BLaER1 (cell line): Measurements from ENCODE around the gene CRHR2.
"Not testable (repeated sequence)": the region's sequence is repeated elsewhere in the genome, so short reads cannot be mapped to it uniquely, and the experiment has no call there.

Experiments
- H3K27ac ChIP-seq: shearing (Covaris generic); formaldehyde crosslinking; 2 replicates; pipeline ENCODE4 v1.8.1; 2022
- H3K27me3 ChIP-seq: shearing (Covaris generic); formaldehyde crosslinking; 2 replicates; pipeline ENCODE4 v1.8.1; 2022
- H3K36me3 ChIP-seq: shearing (Covaris generic); formaldehyde crosslinking; 2 replicates; pipeline ENCODE4 v1.8.1; 2022
- H3K4me1 ChIP-seq: shearing (Covaris generic); formaldehyde crosslinking; 2 replicates; pipeline ENCODE4 v1.8.1; 2022
- H3K4me2 ChIP-seq: shearing (Covaris generic); formaldehyde crosslinking; 2 replicates; pipeline ENCODE4 v1.8.1; 2022
- H3K4me3 ChIP-seq: shearing (Covaris generic); formaldehyde crosslinking; 2 replicates; pipeline ENCODE4 v1.8.1; 2022
- H3K9ac ChIP-seq: shearing (Covaris generic); formaldehyde crosslinking; 2 replicates; pipeline ENCODE4 v1.8.1; 2022
- H3K9me3 ChIP-seq: shearing (Covaris generic); formaldehyde crosslinking; 2 replicates; pipeline ENCODE4 v1.8.1; 2022
- H4K20me1 ChIP-seq: shearing (Covaris generic); formaldehyde crosslinking; 2 replicates; pipeline ENCODE4 v1.8.1; 2022
- Cebpa-rat ChIP-seq: shearing (Covaris generic); IDR thresholded peaks from 2 replicates; pipeline ENCODE4 v1.8.1; 2022

The CRHR2 gene

DNA sequence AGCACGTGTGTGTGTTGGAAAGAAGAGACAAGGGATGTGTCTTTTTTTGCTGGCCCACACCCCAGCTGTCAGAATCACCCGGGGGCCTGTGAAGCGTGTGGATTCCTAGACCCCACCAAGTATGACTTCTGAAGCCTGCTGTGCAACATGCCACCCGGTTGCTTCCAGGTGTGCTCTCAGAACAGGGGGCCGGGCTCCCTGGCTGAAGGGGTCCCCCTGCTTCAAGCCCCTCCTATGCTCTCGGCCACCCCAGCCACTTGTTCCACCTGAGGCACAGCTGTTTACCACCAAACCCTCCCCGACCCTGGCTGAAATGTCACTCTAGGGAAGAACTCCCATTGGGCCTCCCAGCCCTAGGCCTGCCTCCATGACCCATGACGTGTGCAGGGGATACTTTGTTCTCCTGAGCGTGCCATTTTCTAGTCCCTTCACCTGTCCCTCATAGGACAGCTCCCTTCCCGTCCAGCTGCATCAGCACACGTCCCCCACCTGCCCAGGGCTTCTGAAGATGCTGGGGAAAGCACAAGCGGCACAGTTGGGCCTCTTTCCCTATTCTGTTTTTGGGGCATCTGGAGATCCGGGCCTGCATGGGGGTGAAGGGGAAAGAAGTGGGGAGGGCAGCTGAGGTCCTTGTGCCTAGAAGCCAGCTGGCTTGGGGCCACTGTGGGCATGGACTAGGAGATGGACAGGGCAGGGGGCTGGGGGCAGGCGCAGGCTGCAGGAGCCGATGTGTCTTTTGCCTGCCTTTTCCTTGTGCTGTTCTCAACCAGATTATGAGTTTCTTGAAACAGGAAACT is 33.3 kb downstream of the CRHR2 start:
- no peak overlapping the region for H3K4me3 ChIP-seq
- no peak for TF ChIP-seq Cebpa-rat
- H3K4me2 ChIP-seq, result no peak overlapping the region
- H3K36me3 ChIP-seq, result peaks cover 31% of the 10 kb centered on the region
- no peaks in the 10 kb centered on the region for H3K27me3 ChIP-seq
- H4K20me1 ChIP-seq, result peaks cover 5% of the 10 kb centered on the region; the same call in 1 of the 2 replicates
- no peak overlapping the region for H3K27ac ChIP-seq
- no peak overlapping the region for H3K9ac ChIP-seq
- H3K9me3 ChIP-seq, result no peaks in the 10 kb centered on the region
- no peaks in the 10 kb centered on the region for H3K4me1 ChIP-seq

DNA sequence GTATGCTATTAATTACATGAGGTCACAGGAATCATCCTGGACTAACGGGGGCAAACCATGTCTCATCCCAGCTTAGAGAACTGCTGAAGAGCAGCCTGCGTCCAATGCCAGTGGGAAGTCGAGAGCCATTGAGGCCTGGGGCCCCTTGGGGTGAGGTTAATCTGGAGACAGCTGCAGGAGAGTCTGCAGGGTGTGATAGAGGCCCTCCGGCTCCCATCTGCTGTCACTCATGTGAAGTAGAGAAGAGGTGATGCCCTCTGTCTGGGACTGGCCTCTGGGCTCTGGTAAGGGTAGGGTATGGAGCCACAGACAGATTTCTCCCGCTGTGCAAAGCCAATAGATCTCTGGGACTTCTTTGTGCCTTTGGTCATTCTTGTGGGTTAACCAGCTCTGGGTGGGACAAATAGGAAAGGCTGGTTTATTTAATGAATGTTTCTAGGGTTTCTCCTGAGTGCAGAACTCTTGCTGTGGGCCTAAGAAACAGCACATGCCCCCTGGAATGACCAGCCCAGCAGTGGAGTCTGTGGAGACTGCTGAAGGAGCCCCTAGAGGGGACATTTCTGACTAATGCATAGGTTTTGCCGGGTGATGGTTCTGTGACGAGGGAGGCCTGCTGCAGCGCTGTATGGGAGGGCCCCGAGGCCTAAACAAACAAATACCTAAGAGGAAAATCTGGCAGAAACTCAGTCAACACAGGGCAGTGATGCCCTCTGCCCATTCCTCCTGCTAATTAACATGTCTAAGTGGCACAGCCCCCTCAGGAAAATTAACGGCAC is 34.5 kb downstream of the CRHR2 start:
- no peak overlapping the region for H3K9ac ChIP-seq
- TF ChIP-seq Cebpa-rat, result no peak
- H3K4me1 ChIP-seq, result no peaks in the 10 kb centered on the region
- H3K36me3 ChIP-seq, result peaks cover 41% of the 10 kb centered on the region
- H3K4me3 ChIP-seq, result no peak overlapping the region
- H3K4me2 ChIP-seq, result no peak overlapping the region
- H3K27me3 ChIP-seq, result no peaks in the 10 kb centered on the region
- peaks cover 13% of the 10 kb centered on the region; the same call in 1 of the 2 replicates for H4K20me1 ChIP-seq
- no peaks in the 10 kb centered on the region for H3K9me3 ChIP-seq
- H3K27ac ChIP-seq, result no peak overlapping the region

DNA sequence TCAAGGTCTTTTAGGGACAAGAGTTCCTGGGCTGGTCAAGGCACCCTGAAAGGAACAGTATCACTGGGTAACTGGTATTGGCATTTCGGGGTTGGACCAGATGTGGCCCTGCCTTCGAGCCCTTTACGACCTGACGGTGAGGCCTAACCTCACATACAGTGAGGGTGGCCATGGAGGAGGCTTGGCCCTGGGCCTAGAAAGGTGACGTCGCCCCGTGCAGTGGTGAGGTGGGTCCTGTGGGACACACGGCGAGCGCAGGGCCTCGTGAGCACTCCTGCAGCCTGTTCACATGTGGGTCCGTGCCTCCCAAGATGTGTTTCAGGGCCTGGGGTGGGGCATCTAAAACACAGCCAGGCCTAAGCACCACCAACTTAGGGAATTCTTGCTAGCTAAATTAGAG is 36.1 kb downstream of the CRHR2 start:
- H4K20me1 ChIP-seq, result peaks cover 13% of the 10 kb centered on the region; the same call in 1 of the 2 replicates
- H3K4me1 ChIP-seq, result no peaks in the 10 kb centered on the region
- no peak overlapping the region for H3K4me3 ChIP-seq
- no peak for TF ChIP-seq Cebpa-rat
- H3K27ac ChIP-seq, result no peak overlapping the region
- H3K9me3 ChIP-seq, result no peaks in the 10 kb centered on the region
- no peak overlapping the region for H3K9ac ChIP-seq
- no peaks in the 10 kb centered on the region for H3K27me3 ChIP-seq
- peaks cover 44% of the 10 kb centered on the region for H3K36me3 ChIP-seq
- no peak overlapping the region for H3K4me2 ChIP-seq

DNA sequence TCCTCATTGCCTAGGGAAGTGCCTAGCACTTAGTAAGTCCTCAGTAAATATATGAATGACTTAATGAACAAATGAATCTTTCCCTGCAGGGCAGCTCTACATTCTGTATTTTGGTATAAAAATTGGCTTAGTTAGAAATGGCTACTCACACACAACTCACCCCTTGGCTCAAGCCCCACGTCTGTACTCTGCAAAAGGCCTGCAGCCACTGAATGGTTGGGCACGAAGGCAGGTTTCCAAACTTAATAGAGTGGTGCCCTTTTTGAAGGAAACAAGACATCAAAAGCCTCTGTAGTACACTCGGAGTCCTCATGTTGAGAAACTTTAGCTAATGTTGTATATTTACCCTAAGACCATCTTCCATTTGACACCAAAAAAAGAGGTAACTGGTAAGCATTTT is 36.6 kb downstream of the CRHR2 start:
- H3K4me2 ChIP-seq, result no peak overlapping the region
- peaks cover 44% of the 10 kb centered on the region for H3K36me3 ChIP-seq
- no peaks in the 10 kb centered on the region for H3K4me1 ChIP-seq
- H3K4me3 ChIP-seq, result no peak overlapping the region
- H3K9me3 ChIP-seq, result no peaks in the 10 kb centered on the region
- H3K27me3 ChIP-seq, result no peaks in the 10 kb centered on the region
- H3K27ac ChIP-seq, result no peak overlapping the region
- H4K20me1 ChIP-seq, result peaks cover 13% of the 10 kb centered on the region; the same call in 1 of the 2 replicates
- H3K9ac ChIP-seq, result no peak overlapping the region
- TF ChIP-seq Cebpa-rat, result no peak

DNA sequence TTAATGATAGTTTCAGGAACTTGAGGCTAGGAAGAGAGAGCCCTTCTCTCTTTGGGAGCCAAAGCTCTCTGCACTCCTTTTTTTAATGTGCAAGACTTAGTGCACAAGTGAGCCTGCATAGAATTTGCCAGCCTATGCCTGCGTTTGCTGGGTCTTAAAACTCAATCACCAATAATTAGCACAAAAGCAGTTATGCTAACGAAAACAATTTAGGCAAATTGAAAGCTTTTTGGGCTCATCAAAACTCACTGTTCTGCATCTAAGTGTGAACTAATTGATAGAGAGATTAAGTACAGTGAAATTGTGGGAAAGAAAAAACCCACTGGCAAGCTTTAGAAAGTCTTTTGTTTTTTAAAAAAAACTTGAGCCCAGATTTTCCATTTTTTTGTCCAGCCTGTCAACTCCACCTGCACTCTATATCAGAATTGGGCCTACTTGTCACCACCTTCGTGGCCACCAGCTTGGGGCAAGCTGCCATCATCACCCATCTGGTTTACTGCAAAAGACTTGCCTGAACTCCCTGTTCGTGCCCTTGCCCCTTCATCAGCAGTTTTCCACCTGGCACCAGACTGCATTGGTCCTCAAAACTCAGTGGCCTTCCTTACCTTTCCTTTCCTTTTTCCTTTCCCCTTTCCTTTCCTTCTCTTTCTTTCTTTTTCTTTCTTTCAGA is 37.8 kb downstream of the CRHR2 start:
- TF ChIP-seq Cebpa-rat, result no peak
- H3K36me3 ChIP-seq, result peaks cover 44% of the 10 kb centered on the region
- no peaks in the 10 kb centered on the region for H3K9me3 ChIP-seq
- H3K4me3 ChIP-seq, result no peak overlapping the region
- no peaks in the 10 kb centered on the region for H3K27me3 ChIP-seq
- H3K27ac ChIP-seq, result no peak overlapping the region
- H3K9ac ChIP-seq, result no peak overlapping the region
- no peak overlapping the region for H3K4me2 ChIP-seq
- peaks cover 13% of the 10 kb centered on the region; the same call in 1 of the 2 replicates for H4K20me1 ChIP-seq
- no peaks in the 10 kb centered on the region for H3K4me1 ChIP-seq

DNA sequence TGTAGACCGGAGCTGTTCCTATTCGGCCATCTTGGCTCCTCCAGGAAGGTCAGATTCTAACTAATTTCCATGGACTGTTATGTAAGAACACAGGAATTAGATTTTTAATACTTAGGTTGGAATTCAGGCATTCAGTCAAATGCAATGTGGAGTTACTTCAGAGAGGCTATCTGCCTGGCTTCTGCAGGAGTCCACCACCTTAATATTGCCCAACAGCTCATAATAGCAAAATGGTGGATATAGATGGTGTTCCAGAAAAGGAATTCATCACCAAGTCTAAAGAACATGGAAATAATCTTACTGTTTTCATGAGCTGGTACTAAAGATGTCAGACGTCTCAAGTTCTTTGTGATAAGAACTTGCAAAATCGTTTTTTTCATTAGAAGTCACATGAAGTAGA is 39.5 kb downstream of the CRHR2 start:
- Histone ChIP-seq H3K4me2 (no peak overlapping the region), H3K9ac (no peak overlapping the region), H3K9me3 (no peaks in the 10 kb centered on the region), H3K27me3 (no peaks in the 10 kb centered on the region), H3K36me3 (peaks cover 44% of the 10 kb centered on the region), H3K4me3 (no peak overlapping the region), H3K4me1 (no peaks in the 10 kb centered on the region), H3K27ac (no peak overlapping the region), H4K20me1 (peaks cover 13% of the 10 kb centered on the region; the same call in 1 of the 2 replicates)
- no peak for TF ChIP-seq Cebpa-rat

DNA sequence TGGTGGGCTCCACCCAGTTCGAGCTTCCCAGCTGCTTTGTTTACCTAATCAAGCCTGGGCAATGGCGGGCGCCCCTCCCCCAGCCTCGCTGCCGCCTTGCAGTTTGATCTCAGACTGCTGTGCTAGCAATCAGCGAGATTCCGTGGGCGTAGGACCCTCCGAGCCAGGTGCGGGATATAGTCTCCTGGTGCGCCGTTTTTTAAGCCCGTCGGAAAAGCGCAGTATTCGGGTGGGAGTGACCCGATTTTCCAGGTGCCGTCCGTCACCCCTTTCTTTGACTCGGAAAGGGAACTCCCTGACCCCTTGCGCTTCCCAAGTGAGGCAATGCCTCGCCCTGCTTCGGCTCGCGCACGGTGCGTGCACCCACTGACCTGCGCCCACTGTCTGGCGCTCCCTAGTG is 39.9 kb downstream of the CRHR2 start:
- H3K4me3 ChIP-seq, H3K27ac ChIP-seq, H3K27me3 ChIP-seq, H3K9me3 ChIP-seq, H3K4me2 ChIP-seq, H3K9ac ChIP-seq, H3K4me1 ChIP-seq: not testable (repeated sequence)
- H3K36me3 ChIP-seq, result peaks cover 44% of the 10 kb centered on the region
- H4K20me1 ChIP-seq, result peaks cover 13% of the 10 kb centered on the region; the same call in 1 of the 2 replicates

DNA sequence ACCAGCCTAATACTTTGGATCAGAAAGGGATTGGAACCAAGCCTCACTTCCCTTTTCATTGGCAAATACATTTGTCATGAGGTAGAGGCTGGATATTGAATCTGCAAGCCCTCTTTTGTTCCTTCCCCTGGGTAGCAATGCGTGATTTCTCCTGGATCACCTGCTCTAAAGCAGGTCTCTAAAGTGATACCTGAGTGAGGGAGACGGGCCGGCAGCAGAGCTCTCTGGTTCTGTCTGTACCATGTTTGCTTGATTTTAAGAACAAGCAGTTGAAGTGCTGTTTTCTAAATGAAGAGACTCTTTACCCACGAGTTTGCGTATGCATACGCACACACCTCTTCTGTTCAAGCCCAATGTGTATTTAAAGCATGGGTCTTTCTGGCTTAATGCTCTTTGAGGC is 46.5 kb downstream of the CRHR2 start:
- TF ChIP-seq Cebpa-rat, result no peak
- H3K4me2 ChIP-seq, result no peak overlapping the region
- no peaks in the 10 kb centered on the region for H3K27me3 ChIP-seq
- no peak overlapping the region for H3K9ac ChIP-seq
- H3K9me3 ChIP-seq, result peaks cover 16% of the 10 kb centered on the region
- H3K36me3 ChIP-seq, result peaks cover 54% of the 10 kb centered on the region
- H3K27ac ChIP-seq, result no peak overlapping the region
- H3K4me1 ChIP-seq, result no peaks in the 10 kb centered on the region
- peaks cover 43% of the 10 kb centered on the region for H4K20me1 ChIP-seq
- no peak overlapping the region for H3K4me3 ChIP-seq

DNA sequence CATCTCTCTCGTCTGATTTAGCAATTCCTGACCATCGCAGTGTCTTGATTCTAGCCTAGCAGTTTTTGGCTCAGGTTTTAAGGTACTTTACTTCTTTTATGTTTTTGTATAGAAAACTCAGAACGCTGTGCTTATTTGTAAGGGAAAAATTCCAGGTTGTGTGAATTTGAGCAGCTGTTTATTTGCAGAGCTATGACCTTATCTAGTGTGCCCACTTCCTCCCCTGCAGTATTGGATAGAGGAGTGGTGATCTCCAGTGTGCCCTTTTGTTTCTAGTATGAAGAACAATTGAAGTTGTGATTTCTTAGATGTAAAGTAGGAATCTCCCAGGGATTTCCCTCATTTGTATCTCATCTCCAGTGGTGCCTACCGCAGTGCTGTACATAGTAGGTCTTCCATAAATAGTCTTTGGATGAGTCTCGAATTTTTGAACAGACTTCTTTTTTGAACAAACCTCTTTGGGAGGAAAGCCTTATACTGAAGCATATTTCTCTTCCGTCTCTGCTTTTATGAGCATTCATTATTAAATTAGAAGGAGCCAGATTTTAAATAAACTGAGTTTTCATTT is 47.5 kb downstream of the CRHR2 start:
- H3K4me2 ChIP-seq, result no peak overlapping the region

More for the DNA sequence above, 47.5 kb downstream of the CRHR2 start:
- H3K27ac ChIP-seq, result no peak overlapping the region
- no peak overlapping the region for H3K4me3 ChIP-seq
- no peaks in the 10 kb centered on the region for H3K4me1 ChIP-seq
- H3K9me3 ChIP-seq, result peaks cover 16% of the 10 kb centered on the region
- H4K20me1 ChIP-seq, result peaks cover 54% of the 10 kb centered on the region
- H3K36me3 ChIP-seq, result peaks cover 65% of the 10 kb centered on the region
- TF ChIP-seq Cebpa-rat, result no peak
- no peaks in the 10 kb centered on the region for H3K27me3 ChIP-seq
- no peak overlapping the region for H3K9ac ChIP-seq
